ENCODE data around the gene ADGRF1.
"Not testable (repeated sequence)": the region's sequence is repeated elsewhere in the genome, so short reads cannot be mapped to it uniquely, and the experiment has no call there.

Gene ADGRF1

GRCh38 chr6:47042275-47042791, at the start of gene ADGRF1:
Gene ADGRF1, minus strand, starts transcription at chr6:47042332. Its CDS starts 13,271 bp downstream, at chr6:47029061.
- no peak for DNase-seq

- no peak for DNase-seq
Measured at GRCh38 chr6:47090881-47091280, 48.7 kb upstream of the ADGRF1 start.

- DNase-seq: not testable (repeated sequence)
Measured at GRCh38 chr6:47089473-47089872, 47.3 kb upstream of the ADGRF1 start.

GRCh38 chr6:47086051-47086770, 44.1 kb upstream of the ADGRF1 start:
- no peak for DNase-seq

GRCh38 chr6:47084610-47085009, 42.5 kb upstream of the ADGRF1 start:
- DNase-seq: no peak

GRCh38 chr6:47083586-47084047, 41.5 kb upstream of the ADGRF1 start:
- DNase-seq: peak; percentile 91

- DNase-seq: no peak
Measured at GRCh38 chr6:47080083-47080596, 38.0 kb upstream of the ADGRF1 start.

- no peak for DNase-seq
Measured at GRCh38 chr6:47079638-47080037, 37.5 kb upstream of the ADGRF1 start.

- DNase-seq: no peak
Measured at GRCh38 chr6:47078991-47079390, 36.9 kb upstream of the ADGRF1 start.

GRCh38 chr6:47076422-47077344, 34.6 kb upstream of the ADGRF1 start:
- DNase-seq: no peak

GRCh38 chr6:47075741-47076421, 33.7 kb upstream of the ADGRF1 start:
- no peak for DNase-seq

- DNase-seq: no peak
Measured at GRCh38 chr6:47075168-47075567, 33.0 kb upstream of the ADGRF1 start.

- DNase-seq: no peak
Measured at GRCh38 chr6:47073125-47074110, 31.3 kb upstream of the ADGRF1 start.

- no peak for DNase-seq
Measured at GRCh38 chr6:47072667-47073066, 30.5 kb upstream of the ADGRF1 start.

- DNase-seq: no peak
Measured at GRCh38 chr6:47071681-47072080, 29.5 kb upstream of the ADGRF1 start.

GRCh38 chr6:47070461-47070860, 28.3 kb upstream of the ADGRF1 start:
- DNase-seq: no peak

GRCh38 chr6:47069156-47069555, 27.0 kb upstream of the ADGRF1 start:
- no peak for DNase-seq

GRCh38 chr6:47066418-47066817, 24.3 kb upstream of the ADGRF1 start:
- DNase-seq: no peak

- DNase-seq: no peak
Measured at GRCh38 chr6:47064274-47064673, 22.1 kb upstream of the ADGRF1 start.

GRCh38 chr6:47062346-47062745, 20.2 kb upstream of the ADGRF1 start:
- DNase-seq: no peak

Data from SHP77 treated with DMSO at 0.1 percent for 48 hours (cell line).